Loucy (cell line): ENCODE data around the gene PTHLH.

Experiments used
- H2AFZ ChIP-seq: fragments of 200-600 bp; sonication (generic); 2 replicates; pipeline ENCODE4 v1.6.0; 2016; ENCODE audit warnings: antibody characterized with exemption, mild to moderate bottlenecking, low read length, moderate library complexity
- H3F3A ChIP-seq: fragments of 200-600 bp; 2 replicates; pipeline ENCODE4 v1.6.0; 2016; ENCODE audit warnings: antibody characterized with exemption, low read depth, mild to moderate bottlenecking
- H3K27me3 ChIP-seq: fragments of 200-600 bp; sonication (generic); 2 replicates; pipeline ENCODE4 v1.6.1; 2014; ENCODE audit warnings: low read length, mild to moderate bottlenecking; ENCODE audit not compliant: insufficient read depth, poor library complexity, severe bottlenecking
- H3K36me3 ChIP-seq: fragments of 200-600 bp; sonication (generic); 2 replicates; pipeline ENCODE4 v1.6.1; 2016; ENCODE audit warnings: low read length; ENCODE audit not compliant: insufficient read depth
- H3K4me1 ChIP-seq: fragments of 200-600 bp; sonication (generic); 2 replicates; pipeline ENCODE4 v1.5.1; 2014; ENCODE audit warnings: low read length, mild to moderate bottlenecking; ENCODE audit not compliant: insufficient read depth, poor library complexity, severe bottlenecking
- H3K4me2 ChIP-seq: fragments of 200-600 bp; sonication (generic); 2 replicates; pipeline ENCODE4 v1.6.0; 2014; ENCODE audit warnings: antibody characterized with exemption, low read length, low read depth, mild to moderate bottlenecking; ENCODE audit not compliant: poor library complexity, severe bottlenecking
- H3K4me3 ChIP-seq: fragments of 200-600 bp; sonication (generic); 2 replicates; pipeline ENCODE4 v1.5.1; 2014; ENCODE audit warnings: low read length, mild to moderate bottlenecking, mixed read lengths; ENCODE audit not compliant: poor library complexity, severe bottlenecking
- H3K79me2 ChIP-seq: fragments of 200-600 bp; sonication (generic); 2 replicates; pipeline ENCODE4 v1.6.1; 2014; ENCODE audit warnings: low read length; ENCODE audit not compliant: insufficient read depth
- H3K9ac ChIP-seq: fragments of 200-600 bp; sonication (generic); 2 replicates; pipeline ENCODE4 v1.6.0; 2014; ENCODE audit warnings: mild to moderate bottlenecking, low read depth, low read length, moderate library complexity; ENCODE audit not compliant: poor library complexity, severe bottlenecking
- H3K9me2 ChIP-seq: fragments of 200-600 bp; sonication (generic); replicated peaks from 2 replicates; pipeline ENCODE4 v1.6.1; 2016; ENCODE audit warnings: low read depth, low read length, mixed read lengths
- H3K9me3 ChIP-seq: fragments of 200-600 bp; sonication (generic); 2 replicates; pipeline ENCODE4 v1.6.1; 2014; ENCODE audit warnings: mild to moderate bottlenecking, antibody characterized with exemption, low read length, low read depth; ENCODE audit not compliant: insufficient read depth
- H4K20me1 ChIP-seq: fragments of 200-600 bp; sonication (generic); 2 replicates; pipeline ENCODE4 v1.6.0; 2014; ENCODE audit warnings: antibody characterized with exemption, low read length, mild to moderate bottlenecking; ENCODE audit not compliant: insufficient read depth, poor library complexity, severe bottlenecking
- EZH2phosphoT487 ChIP-seq: fragments of 200-600 bp; IDR thresholded peaks from 2 replicates; pipeline ENCODE4 v1.6.1; 2018; ENCODE audit warnings: antibody characterized with exemption, mild to moderate bottlenecking, moderate library complexity, borderline replicate concordance
- TF ChIP-seq, protein P1 (sequence below): fragments of 200-600 bp; sonication (generic); conservative IDR thresholded peaks from 2 replicates; pipeline ENCODE4 v1.5.1; 2014; ENCODE audit warnings: mild to moderate bottlenecking, antibody characterized with exemption, low read length

PTHLH gene

DNA sequence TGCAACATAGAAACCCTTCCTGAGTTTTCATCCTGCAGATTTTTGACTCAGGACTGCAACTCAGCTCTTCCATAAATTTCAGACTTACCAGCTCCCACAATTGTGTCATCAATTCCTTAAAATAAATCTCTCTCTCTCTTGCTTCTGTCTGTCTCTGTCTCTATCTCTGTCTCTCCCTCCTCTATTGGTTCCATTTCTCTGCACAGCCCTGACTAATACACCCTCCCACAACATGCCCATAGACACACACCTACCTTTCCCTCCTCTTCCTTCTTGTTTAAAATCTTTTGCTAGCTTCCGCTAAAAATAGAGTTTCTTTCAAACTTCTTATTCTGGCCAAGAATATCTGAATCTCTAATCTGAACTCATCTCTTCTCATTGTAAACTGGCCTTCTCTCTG is 22.9 kb upstream of the PTHLH start:
- H4K20me1 ChIP-seq: no peaks in the 10 kb centered on the region
- no peak for TF ChIP-seq EZH2phosphoT487
- TF ChIP-seq, protein P1, sequence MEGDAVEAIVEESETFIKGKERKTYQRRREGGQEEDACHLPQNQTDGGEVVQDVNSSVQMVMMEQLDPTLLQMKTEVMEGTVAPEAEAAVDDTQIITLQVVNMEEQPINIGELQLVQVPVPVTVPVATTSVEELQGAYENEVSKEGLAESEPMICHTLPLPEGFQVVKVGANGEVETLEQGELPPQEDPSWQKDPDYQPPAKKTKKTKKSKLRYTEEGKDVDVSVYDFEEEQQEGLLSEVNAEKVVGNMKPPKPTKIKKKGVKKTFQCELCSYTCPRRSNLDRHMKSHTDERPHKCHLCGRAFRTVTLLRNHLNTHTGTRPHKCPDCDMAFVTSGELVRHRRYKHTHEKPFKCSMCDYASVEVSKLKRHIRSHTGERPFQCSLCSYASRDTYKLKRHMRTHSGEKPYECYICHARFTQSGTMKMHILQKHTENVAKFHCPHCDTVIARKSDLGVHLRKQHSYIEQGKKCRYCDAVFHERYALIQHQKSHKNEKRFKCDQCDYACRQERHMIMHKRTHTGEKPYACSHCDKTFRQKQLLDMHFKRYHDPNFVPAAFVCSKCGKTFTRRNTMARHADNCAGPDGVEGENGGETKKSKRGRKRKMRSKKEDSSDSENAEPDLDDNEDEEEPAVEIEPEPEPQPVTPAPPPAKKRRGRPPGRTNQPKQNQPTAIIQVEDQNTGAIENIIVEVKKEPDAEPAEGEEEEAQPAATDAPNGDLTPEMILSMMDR: no peak
- H3K4me2 ChIP-seq: no peak overlapping the region
- H3K36me3 ChIP-seq: no peaks in the 10 kb centered on the region
- H3K4me3 ChIP-seq: no peak overlapping the region
- no peak overlapping the region for H3K9ac ChIP-seq
- H2AFZ ChIP-seq: no peak overlapping the region
- no peaks in the 10 kb centered on the region for H3K4me1 ChIP-seq
- no peaks in the 10 kb centered on the region for H3K27me3 ChIP-seq
- H3K9me3 ChIP-seq: no peaks in the 10 kb centered on the region
- no peaks in the 10 kb centered on the region for H3K9me2 ChIP-seq
- no peaks in the 10 kb centered on the region for H3F3A ChIP-seq
- no peaks in the 10 kb centered on the region for H3K79me2 ChIP-seq

DNA sequence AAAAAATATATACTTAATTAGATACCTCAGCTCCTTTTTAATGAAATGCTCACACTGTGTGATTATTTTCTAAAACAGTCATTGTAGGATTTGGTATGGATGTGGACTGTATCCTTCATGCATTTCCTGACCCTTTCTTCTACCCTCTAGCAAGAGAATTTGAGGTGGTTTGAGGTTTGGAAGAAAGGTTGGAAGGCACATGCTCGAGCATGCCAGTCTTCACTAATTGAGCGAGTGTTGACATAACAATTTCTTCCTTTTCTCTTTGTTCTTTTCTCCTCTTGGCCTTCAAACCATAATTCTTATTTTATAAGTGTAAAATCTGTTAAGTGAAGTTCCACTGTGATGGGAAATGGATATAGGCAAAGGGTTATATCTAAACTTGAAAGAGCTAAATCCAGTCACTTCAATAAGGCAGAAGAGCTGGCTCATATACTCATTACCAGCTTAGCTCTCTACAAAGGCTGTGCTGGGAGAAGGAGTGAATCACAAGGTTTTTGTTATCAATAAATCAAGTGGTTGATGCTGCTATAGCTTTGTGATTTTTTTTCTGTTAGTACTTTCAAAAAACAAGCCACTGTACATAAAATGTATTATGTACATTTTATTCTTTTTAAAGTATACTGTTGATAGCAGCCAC is 16.2 kb upstream of the PTHLH start:
- TF ChIP-seq EZH2phosphoT487: no peak
- TF ChIP-seq, protein P1: no peak
- Histone ChIP-seq H3K9me2 (no peaks in the 10 kb centered on the region), H4K20me1 (no peaks in the 10 kb centered on the region), H3K36me3 (no peaks in the 10 kb centered on the region), H2AFZ (no peak overlapping the region), H3K4me2 (no peak overlapping the region), H3K4me1 (no peaks in the 10 kb centered on the region), H3K79me2 (no peaks in the 10 kb centered on the region), H3K27me3 (no peaks in the 10 kb centered on the region), H3F3A (no peaks in the 10 kb centered on the region), H3K4me3 (no peak overlapping the region), H3K9me3 (no peaks in the 10 kb centered on the region), H3K9ac (no peak overlapping the region)

DNA sequence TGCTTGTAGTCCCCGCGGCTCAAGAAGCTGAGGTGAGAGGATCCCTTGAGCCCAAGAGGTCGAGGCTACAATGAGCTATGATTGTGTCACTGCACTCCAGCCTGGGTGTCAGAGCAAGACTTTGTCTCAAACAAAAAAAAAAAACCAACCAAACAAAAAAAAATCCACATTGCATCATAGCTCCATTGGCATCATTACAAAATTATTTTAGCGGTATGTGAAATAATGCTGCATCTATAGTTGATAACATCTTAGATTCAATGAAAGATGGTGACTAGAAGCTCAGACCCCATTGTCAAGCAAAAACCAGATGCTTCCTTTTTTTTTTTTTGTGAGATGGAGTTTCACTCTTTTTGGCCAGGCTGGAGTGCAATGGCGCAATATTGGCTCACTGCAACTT is 14.8 kb upstream of the PTHLH start:
- Histone ChIP-seq H3K4me3 (no peak overlapping the region), H3K36me3 (no peaks in the 10 kb centered on the region), H2AFZ (no peak overlapping the region), H3K9me3 (no peaks in the 10 kb centered on the region), H3F3A (no peaks in the 10 kb centered on the region), H3K27me3 (no peaks in the 10 kb centered on the region), H3K4me2 (no peak overlapping the region), H3K9ac (no peak overlapping the region), H3K79me2 (no peaks in the 10 kb centered on the region), H3K4me1 (no peaks in the 10 kb centered on the region), H3K9me2 (no peaks in the 10 kb centered on the region), H4K20me1 (no peaks in the 10 kb centered on the region)
- TF ChIP-seq EZH2phosphoT487: no peak
- TF ChIP-seq, protein P1: no peak
